Liver (tissue), 9 donors: ENCODE measurements around the gene PRKACA. TPM values are rescaled to one million over a fixed set of nuclear protein-coding genes. Genes with fewer than 3 reads are reported as not detected.

Experiments used
- DNase-seq: peaks from one replicate; pipeline ENCODE4 v3.0.0-alpha.2; 2017; ENCODE audit warnings: low spot score
- H3K27ac ChIP-seq, 2 donors: one replicate each; pipeline ENCODE4 v1.7.0; 2013; ENCODE audit warnings: inconsistent platforms in 2 of 2, low read length in 2 of 2, control low read depth in 1 of 2, low read depth in 1 of 2, mild to moderate bottlenecking in 1 of 2
- H3K27me3 ChIP-seq, 4 donors: one replicate each; pipeline versions ENCODE4 v1.6.1 to v1.7.0; 2013; ENCODE audit warnings: low read length in 3 of 4, inconsistent platforms in 1 of 4, mild to moderate bottlenecking in 1 of 4, moderate library complexity in 1 of 4; ENCODE audit not compliant: control insufficient read depth in 4 of 4, insufficient read depth in 4 of 4
- H3K36me3 ChIP-seq, 4 donors: one replicate each; pipeline versions ENCODE4 v1.6.1 to v1.7.0; 2013; ENCODE audit warnings: low read length in 3 of 4, mild to moderate bottlenecking in 3 of 4, low read depth in 1 of 4, moderate library complexity in 1 of 4; ENCODE audit not compliant: control insufficient read depth in 4 of 4, insufficient read depth in 3 of 4
- H3K4me1 ChIP-seq, 4 donors: one replicate each; pipeline versions ENCODE4 v1.6.1 to v1.7.0; 2013; ENCODE audit warnings: low read length in 3 of 4, mild to moderate bottlenecking in 3 of 4, moderate library complexity in 1 of 4; ENCODE audit not compliant: control insufficient read depth in 4 of 4, insufficient read depth in 4 of 4
- H3K4me3 ChIP-seq, 3 donors: one replicate each; pipeline versions ENCODE4 v1.6.1 to v1.7.0; 2013; ENCODE audit warnings: low read length in 3 of 3, control low read depth in 1 of 3, low read depth in 1 of 3, mild to moderate bottlenecking in 1 of 3
- H3K9ac ChIP-seq, 2 donors: one replicate each; pipeline ENCODE4 v1.7.0; 2013; ENCODE audit warnings: low read length in 2 of 2, mild to moderate bottlenecking in 2 of 2, moderate library complexity in 2 of 2, control low read depth in 1 of 2, low read depth in 1 of 2
- H3K9me3 ChIP-seq, 4 donors: one replicate each; pipeline versions ENCODE4 v1.6.1 to v1.7.0; 2013; ENCODE audit warnings: low read length in 3 of 4; ENCODE audit not compliant: control insufficient read depth in 4 of 4
- ATF3 ChIP-seq: IDR thresholded peaks from 2 replicates; pipeline ENCODE4 v1.6.1; 2016; ENCODE audit warnings: antibody characterized with exemption
- CTCF ChIP-seq: fragments of 150-350 bp; IDR thresholded peaks from 2 replicates; pipeline ENCODE4 v1.5.1; 2017; ENCODE audit warnings: improper control_type of control experiment, low read depth, low read length; ENCODE audit not compliant: missing input control
- EGR1 ChIP-seq, 2 donors: IDR thresholded peaks; 2 replicates each; pipeline ENCODE4 v1.6.1; 2016 to 2018; ENCODE audit warnings: antibody characterized with exemption in 2 of 2, low read depth in 2 of 2
- FOXA1 ChIP-seq: IDR thresholded peaks from 2 replicates; pipeline ENCODE4 v1.6.1; 2016; ENCODE audit warnings: antibody characterized with exemption
- FOXA2 ChIP-seq: IDR thresholded peaks from 2 replicates; pipeline ENCODE4 v1.6.1; 2016; ENCODE audit warnings: antibody characterized with exemption
- GABPA ChIP-seq, 2 donors: IDR thresholded peaks in 1 of 2; conservative IDR thresholded peaks in 1 of 2; 2 replicates each; pipeline ENCODE4 v1.6.1; 2016; ENCODE audit warnings: antibody characterized with exemption in 2 of 2, mild to moderate bottlenecking in 1 of 2, moderate library complexity in 1 of 2
- HNF4A ChIP-seq, 2 donors: conservative IDR thresholded peaks; 2 replicates each; pipeline ENCODE4 v1.6.1; 2016; ENCODE audit warnings: antibody characterized with exemption in 2 of 2, mild to moderate bottlenecking in 2 of 2
- HNF4G ChIP-seq: IDR thresholded peaks from 2 replicates; pipeline ENCODE4 v1.6.1; 2016; ENCODE audit warnings: antibody characterized with exemption
- JUND ChIP-seq, 2 donors: IDR thresholded peaks; 2 replicates each; pipeline ENCODE4 v1.6.1; 2016; ENCODE audit warnings: antibody characterized with exemption in 2 of 2
- MAX ChIP-seq: IDR thresholded peaks from 2 replicates; pipeline ENCODE4 v1.6.1; 2016; ENCODE audit warnings: antibody characterized with exemption
- NR2F2 ChIP-seq: IDR thresholded peaks from 2 replicates; pipeline ENCODE4 v1.6.1; 2016; ENCODE audit warnings: antibody characterized with exemption
- RAD21 ChIP-seq, 2 donors: IDR thresholded peaks; 2 replicates each; pipeline ENCODE4 v1.6.1; 2016; ENCODE audit warnings: antibody characterized with exemption in 2 of 2, mild to moderate bottlenecking in 2 of 2
- REST ChIP-seq: IDR thresholded peaks from 2 replicates; pipeline ENCODE4 v1.6.1; 2016; ENCODE audit warnings: antibody characterized with exemption, mild to moderate bottlenecking
- RXRA ChIP-seq, 2 donors: IDR thresholded peaks; 2 replicates each; pipeline ENCODE4 v1.6.1; 2017 to 2018; ENCODE audit warnings: antibody characterized with exemption in 2 of 2, mild to moderate bottlenecking in 1 of 2
- SP1 ChIP-seq: IDR thresholded peaks from 2 replicates; pipeline ENCODE4 v1.6.1; 2018; ENCODE audit warnings: antibody characterized with exemption, mild to moderate bottlenecking
- TAF1 ChIP-seq: conservative IDR thresholded peaks from 2 replicates; pipeline ENCODE4 v1.6.1; 2016; ENCODE audit warnings: antibody characterized with exemption, mild to moderate bottlenecking
- YY1 ChIP-seq: IDR thresholded peaks from 2 replicates; pipeline ENCODE4 v1.6.1; 2016; ENCODE audit warnings: antibody characterized with exemption, mild to moderate bottlenecking
- ZBTB33 ChIP-seq: IDR thresholded peaks from 2 replicates; pipeline ENCODE4 v1.6.1; 2016; ENCODE audit warnings: antibody characterized with exemption
- WGBS: extraction: QIAGEN DNeasy Blood & Tissue Kit; methylation state at CpG from one replicate; pipeline ENCODE4 v1.1.7; 2013; 5-methylcytosine and 5-hydroxymethylcytosine counted together
- polyA plus RNA-seq, 2 donors: library from polyadenylated mRNA; stranded (reverse) in 1 of 2; unstranded in 1 of 2; fragments of 200-250 nt in 1 of 2; fragments of >200 nt in 1 of 2; fragmentation: Nextera tagmentation in 1 of 2; extraction: Ambion mirVana in 1 of 2; gene quantifications; one replicate each; pipeline versions ENCODE4 v1.2.1 to v1.2.3, GENCODE V29; 2013 to 2015
- total RNA-seq, 2 donors: library from RNA; depleted of rRNA; stranded (reverse); fragments of >200 nt; gene quantifications; one replicate each; pipeline ENCODE4 v1.2.3, GENCODE V29; 2014
- donor health status: healthy.
- donor health status: healthy.
- donor health status: healthy.
- donor health status: healthy.
- donor health status: healthy.

PRKACA gene
- total and polyA plus RNA-seq, 4 donors: 15.5 to 72.4 (median 40.2) TPM

- Histone ChIP-seq H3K9me3 (no peaks in the 10 kb centered on the region), H3K36me3 (peaks cover 7 to 18% (median 11%) of the 10 kb centered on the region in 4 donors), H3K4me3 (peak overlapping the region in 1 of 3 donors; percentile 7), H3K4me1 (peaks cover 1 to 41% (median 24%) of the 10 kb centered on the region in 4 donors), H3K27me3 (peaks cover 0 to 3% (median 0%) of the 10 kb centered on the region in 4 donors), H3K9ac (no peak overlapping the region), H3K27ac (peak overlapping the region in 1 of 2 donors; percentile 6)
- 21% methylated on average over 8 of the region's 8 CpGs for WGBS
- DNase-seq: peak; percentile 55
- TF ChIP-seq RAD21 (IDR thresholded peaks at IDR 0.05) (peak in 1 of 2 donors; percentile 32), EGR1 (IDR thresholded peaks at IDR 0.05; ENCODE audit: low read depth in 2 of 2) (no peak), FOXA2 (no peak), SP1 (peak; percentile 94), HNF4A (conservative IDR thresholded peaks at IDR 0.05) (peak; percentile 96 to 98), FOXA1 (no peak), JUND (IDR thresholded peaks at IDR 0.05) (no peak), TAF1 (no peak), NR2F2 (peak; percentile 30), CTCF (no peak), MAX (peak; percentile 55), YY1 (peak; percentile 11), RXRA (IDR thresholded peaks at IDR 0.05) (peak; percentile 85 to 88), HNF4G (peak; percentile 93), ATF3 (no peak), REST (no peak), GABPA (IDR thresholded peaks at IDR 0.05 in 1 of 2, conservative IDR thresholded peaks at IDR 0.05 in 1 of 2) (no peak), ZBTB33 (no peak)
Measured at GRCh38 chr19:14059652-14060155, 57.9 kb downstream of the PRKACA start.
